IPS-NIHi7 (cell line): ENCODE data around the gene TNS2.
A peak's percentile ranks its signal among the peaks of the same experiment; 100 is the strongest.
"Not testable (repeated sequence)": the region's sequence is repeated elsewhere in the genome, so short reads cannot be mapped to it uniquely, and the experiment has no call there.

Experiments used
- DNase-seq: peaks from one replicate; pipeline ENCODE4 v3.0.0; 2012; ENCODE audit warnings: mixed read lengths; ENCODE audit errors: extremely low spot score

The TNS2 gene

DNA sequence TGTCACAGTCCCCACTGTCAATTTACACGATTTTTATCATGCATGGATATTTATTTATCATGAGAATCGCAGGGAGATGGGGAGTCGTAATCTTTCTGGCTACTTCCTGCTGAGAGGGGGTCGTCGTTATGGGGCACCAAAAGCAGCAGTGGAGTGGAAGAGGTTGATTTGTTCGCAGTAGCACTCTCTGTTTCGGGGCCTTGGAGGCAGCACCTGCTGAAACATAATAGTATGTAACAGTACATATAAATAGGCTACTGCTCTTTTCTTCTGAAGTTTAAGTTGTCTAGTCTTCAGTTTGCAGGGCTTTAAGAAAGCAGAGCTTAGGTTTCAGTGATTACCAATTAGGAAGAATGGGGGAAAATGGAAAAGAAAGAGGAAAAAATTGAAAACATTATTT, 57.3 kb downstream of the TNS2 start:
- DNase-seq, result peak; percentile 7

DNA sequence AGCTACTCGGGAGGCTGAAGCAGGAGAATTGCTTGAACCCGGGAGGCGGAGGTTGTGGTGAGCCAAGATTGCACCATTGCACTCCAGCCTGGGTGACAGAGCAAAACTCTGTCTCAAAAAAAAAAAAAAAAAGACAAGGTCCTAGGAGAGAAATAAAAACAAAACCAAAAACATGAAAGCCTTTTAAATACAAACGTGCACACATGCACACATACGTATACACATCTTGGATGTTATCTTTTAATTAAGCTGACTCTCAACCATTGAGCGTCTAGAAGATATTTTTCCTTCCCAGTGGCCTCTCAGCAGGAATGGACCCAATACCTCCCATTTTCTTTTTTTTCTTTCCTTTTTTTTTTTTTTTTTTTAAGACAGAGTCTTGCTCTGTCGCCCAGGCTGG, 62.6 kb downstream of the TNS2 start:
- DNase-seq, result not testable (repeated sequence)

DNA sequence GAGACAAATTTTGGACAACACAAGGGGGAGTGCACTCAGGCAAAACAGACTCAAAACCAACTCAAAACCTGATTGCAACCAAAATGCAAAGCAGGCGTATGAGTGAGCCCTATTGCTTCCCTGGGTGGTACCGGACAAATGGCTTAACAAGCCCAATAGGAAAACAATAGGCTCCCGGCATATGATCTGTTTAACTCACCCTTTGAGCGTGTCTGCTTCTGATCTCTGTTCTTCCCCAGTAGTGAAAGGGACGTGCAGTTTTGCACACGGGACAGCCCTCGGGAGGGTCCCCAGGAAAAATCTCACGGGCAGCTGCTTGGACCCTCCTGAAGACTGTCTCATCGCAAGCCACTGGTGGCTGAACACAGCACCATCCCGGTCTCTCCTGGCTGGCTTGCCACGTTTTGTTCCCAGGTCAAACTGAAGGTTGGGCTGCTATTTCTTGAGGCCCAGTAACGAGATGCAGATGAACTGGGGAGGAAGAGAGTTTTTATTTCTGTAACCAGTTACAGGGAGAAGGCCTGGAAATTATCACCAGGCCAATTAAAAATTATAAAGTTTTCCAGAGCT, 63.4 kb downstream of the TNS2 start:
- DNase-seq, result no peak

DNA sequence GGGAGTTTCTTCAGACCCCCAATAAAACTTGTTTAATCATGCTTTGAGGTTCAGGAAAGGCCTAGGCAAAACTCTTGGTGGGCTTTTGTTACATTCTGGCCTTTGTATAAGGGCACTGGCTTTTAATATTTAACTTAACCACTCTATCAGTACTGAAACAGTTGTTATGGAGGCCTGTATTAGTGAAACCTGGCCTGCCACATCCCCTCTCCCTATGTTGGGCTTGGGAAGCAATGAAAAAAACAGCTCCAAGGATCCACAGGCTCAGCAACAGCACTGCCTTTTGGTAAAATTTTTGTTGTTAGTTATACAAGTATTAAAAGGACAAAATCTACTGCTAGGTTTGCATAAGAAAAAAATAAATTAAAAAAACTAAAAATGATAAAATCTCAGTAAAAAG, 64.1 kb downstream of the TNS2 start:
- no peak for DNase-seq
